Panc1 (cell line): ENCODE measurements around the gene EPHA7. TPM values are rescaled to one million over a fixed set of nuclear protein-coding genes. Genes with fewer than 3 reads are reported as not detected.

Experiments used
- ATAC-seq: fragments of 200-7000 bp; cut with Tn5 transposase; 2 replicates; pipeline ENCODE4 v1.9.1; 2020; ENCODE audit warnings: mild to moderate bottlenecking, moderate library complexity
- BruUV-seq: library from RNA; stranded (reverse); fragments of 400-500 nt; replicated peaks from 2 replicates; lab custom pipeline; 2021; lab: Mats Ljungman, UMichigan
- CTCF ChIA-PET: fragments of 300-600 bp; sonication (Branson Sonifier 250); formaldehyde crosslinking; loops from one replicate; lab custom pipeline; 2022; ENCODE audit warnings: antibody characterized with exemption; lab: Charles Lee
- POLR2A ChIA-PET: fragments of 300-600 bp; sonication (Branson Sonifier 250); formaldehyde crosslinking; loops from one replicate; lab custom pipeline; 2022; ENCODE audit warnings: antibody characterized with exemption; lab: Charles Lee
- DNase-seq: peaks from one replicate; pipeline ENCODE4 v3.0.0-alpha.2; 2010; ENCODE audit warnings: low read depth, low spot score
- H3K27ac ChIP-seq: 2 replicates; pipeline ENCODE4 v1.5.1; 2011; ENCODE audit warnings: mild to moderate bottlenecking, low read length, inconsistent platforms
- H3K27me3 ChIP-seq: fragments of 200-500 bp; sonication (Bioruptor generic); 2 replicates; pipeline ENCODE4 v1.6.0; 2014; ENCODE audit warnings: low read length, inconsistent platforms; ENCODE audit not compliant: control insufficient read depth, insufficient read depth
- H3K36me3 ChIP-seq: fragments of 200-500 bp; sonication (Bioruptor generic); 2 replicates; pipeline ENCODE4 v1.5.1; 2014; ENCODE audit warnings: inconsistent platforms, mild to moderate bottlenecking, low read length, moderate library complexity; ENCODE audit not compliant: control insufficient read depth, insufficient read depth
- H3K4me1 ChIP-seq: 2 replicates; pipeline ENCODE4 v1.5.1; 2011; ENCODE audit warnings: inconsistent platforms, mild to moderate bottlenecking, low read length, moderate library complexity; ENCODE audit not compliant: control insufficient read depth, insufficient read depth
- H3K4me3 ChIP-seq, 2 experiments: 2 replicates each; pipeline ENCODE4 v1.5.1; 2011 to 2012; ENCODE audit warnings: low read depth in 2 of 2, low read length in 2 of 2, mild to moderate bottlenecking in 2 of 2, inconsistent platforms in 1 of 2, moderate library complexity in 1 of 2
- H3K9me3 ChIP-seq: fragments of 200-500 bp; sonication (Bioruptor generic); 2 replicates; pipeline ENCODE4 v1.5.1; 2014; ENCODE audit warnings: low read depth, mild to moderate bottlenecking, inconsistent platforms, low read length, moderate library complexity; ENCODE audit not compliant: control insufficient read depth, insufficient read depth
- CTCF ChIP-seq: fragments of 450-650 bp; IDR thresholded peaks from 2 replicates; pipeline ENCODE4 v1.5.1; 2017; ENCODE audit warnings: mild to moderate bottlenecking
- POLR2AphosphoS5 ChIP-seq: IDR thresholded peaks from 2 replicates; pipeline ENCODE4 v1.6.1; 2012; ENCODE audit warnings: mild to moderate bottlenecking, low read depth, low read length, moderate library complexity
- SIN3A ChIP-seq: IDR thresholded peaks from 2 replicates; pipeline ENCODE4 v1.6.1; 2012; ENCODE audit warnings: low read depth, mild to moderate bottlenecking, low read length, moderate library complexity, borderline replicate concordance; ENCODE audit not compliant: insufficient read depth
- TCF7L2 ChIP-seq: IDR thresholded peaks from 2 replicates; pipeline ENCODE4 v1.6.1; 2011; ENCODE audit warnings: mild to moderate bottlenecking, low read depth, low read length, inconsistent platforms
- in situ Hi-C: cut with HindIII; loops from 2 replicates; pipeline ENCODE4 v1.10.0; 2016; ENCODE audit warnings: low sequenced_read_pairs, low pct_unique_long_range_greater_than_20kb
- intact Hi-C: fragments of 100-400 bp; cut with micrococcal nuclease; formaldehyde crosslinking; loops from one replicate; pipeline ENCODE4 v1.10.0; 2022; ENCODE audit not compliant: unreplicated experiment
- total RNA-seq: library from RNA; stranded (reverse); gene quantifications from one replicate; pipeline ENCODE4 v1.2.1, GENCODE V29; 2021; ENCODE audit not compliant: unreplicated experiment
- TF ChIP-seq, protein P1 (sequence below), 2 experiments: IDR thresholded peaks; 2 replicates each; pipeline ENCODE4 v1.6.1; 2011 to 2012; ENCODE audit warnings: low read depth in 2 of 2, control low read depth in 1 of 2, low read length in 1 of 2, mild to moderate bottlenecking in 1 of 2, moderate library complexity in 1 of 2; ENCODE audit not compliant: insufficient read depth in 1 of 2

EPHA7 gene
- total RNA-seq, 1 experiment from 2014 or later: 8.6 TPM

DNA sequence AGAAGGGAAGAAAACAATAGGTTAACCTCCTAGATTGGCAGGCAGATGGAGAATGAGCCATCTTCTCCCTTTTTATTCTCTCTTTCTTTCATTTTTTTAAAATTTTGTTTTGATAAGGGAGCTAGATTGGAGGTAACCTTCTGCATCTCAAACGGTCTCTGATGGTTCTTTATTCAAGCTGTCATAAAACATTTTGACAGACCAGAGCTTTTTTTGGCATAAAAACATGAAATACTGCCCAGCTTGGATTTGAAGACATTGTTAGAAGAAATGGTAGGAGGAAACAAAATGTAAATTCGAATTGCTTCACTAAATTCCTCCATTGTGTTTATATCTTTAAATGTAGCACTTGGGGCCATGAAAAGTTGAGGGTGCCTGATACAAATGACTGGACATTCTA lies 158.5 kb downstream of the EPHA7 start:
- no TSS peak for BruUV-seq
- no peaks in the 10 kb centered on the region for H3K27me3 ChIP-seq
- DNase-seq: no peak
- ATAC-seq: no peak
- H3K27ac ChIP-seq: no peak overlapping the region
- ChIA-PET POLR2A (no interaction called here), CTCF (no interaction called here)
- H3K4me1 ChIP-seq: no peaks in the 10 kb centered on the region
- TF ChIP-seq TCF7L2: no peak
- TF ChIP-seq, protein P1, sequence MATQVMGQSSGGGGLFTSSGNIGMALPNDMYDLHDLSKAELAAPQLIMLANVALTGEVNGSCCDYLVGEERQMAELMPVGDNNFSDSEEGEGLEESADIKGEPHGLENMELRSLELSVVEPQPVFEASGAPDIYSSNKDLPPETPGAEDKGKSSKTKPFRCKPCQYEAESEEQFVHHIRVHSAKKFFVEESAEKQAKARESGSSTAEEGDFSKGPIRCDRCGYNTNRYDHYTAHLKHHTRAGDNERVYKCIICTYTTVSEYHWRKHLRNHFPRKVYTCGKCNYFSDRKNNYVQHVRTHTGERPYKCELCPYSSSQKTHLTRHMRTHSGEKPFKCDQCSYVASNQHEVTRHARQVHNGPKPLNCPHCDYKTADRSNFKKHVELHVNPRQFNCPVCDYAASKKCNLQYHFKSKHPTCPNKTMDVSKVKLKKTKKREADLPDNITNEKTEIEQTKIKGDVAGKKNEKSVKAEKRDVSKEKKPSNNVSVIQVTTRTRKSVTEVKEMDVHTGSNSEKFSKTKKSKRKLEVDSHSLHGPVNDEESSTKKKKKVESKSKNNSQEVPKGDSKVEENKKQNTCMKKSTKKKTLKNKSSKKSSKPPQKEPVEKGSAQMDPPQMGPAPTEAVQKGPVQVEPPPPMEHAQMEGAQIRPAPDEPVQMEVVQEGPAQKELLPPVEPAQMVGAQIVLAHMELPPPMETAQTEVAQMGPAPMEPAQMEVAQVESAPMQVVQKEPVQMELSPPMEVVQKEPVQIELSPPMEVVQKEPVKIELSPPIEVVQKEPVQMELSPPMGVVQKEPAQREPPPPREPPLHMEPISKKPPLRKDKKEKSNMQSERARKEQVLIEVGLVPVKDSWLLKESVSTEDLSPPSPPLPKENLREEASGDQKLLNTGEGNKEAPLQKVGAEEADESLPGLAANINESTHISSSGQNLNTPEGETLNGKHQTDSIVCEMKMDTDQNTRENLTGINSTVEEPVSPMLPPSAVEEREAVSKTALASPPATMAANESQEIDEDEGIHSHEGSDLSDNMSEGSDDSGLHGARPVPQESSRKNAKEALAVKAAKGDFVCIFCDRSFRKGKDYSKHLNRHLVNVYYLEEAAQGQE (IDR thresholded peaks at IDR 0.05; ENCODE audit: insufficient read depth in 1 of 2, low read depth in 2 of 2, low read length in 1 of 2): no peak
- no peak for TF ChIP-seq CTCF
- TF ChIP-seq SIN3A: no peak
- no peak for TF ChIP-seq POLR2AphosphoS5
- no peaks in the 10 kb centered on the region for H3K36me3 ChIP-seq
- H3K9me3 ChIP-seq: no peaks in the 10 kb centered on the region
- no peak overlapping the region for H3K4me3 ChIP-seq
- intact Hi-C loops: no loop called here
- in situ Hi-C loops: no loop called here

DNA sequence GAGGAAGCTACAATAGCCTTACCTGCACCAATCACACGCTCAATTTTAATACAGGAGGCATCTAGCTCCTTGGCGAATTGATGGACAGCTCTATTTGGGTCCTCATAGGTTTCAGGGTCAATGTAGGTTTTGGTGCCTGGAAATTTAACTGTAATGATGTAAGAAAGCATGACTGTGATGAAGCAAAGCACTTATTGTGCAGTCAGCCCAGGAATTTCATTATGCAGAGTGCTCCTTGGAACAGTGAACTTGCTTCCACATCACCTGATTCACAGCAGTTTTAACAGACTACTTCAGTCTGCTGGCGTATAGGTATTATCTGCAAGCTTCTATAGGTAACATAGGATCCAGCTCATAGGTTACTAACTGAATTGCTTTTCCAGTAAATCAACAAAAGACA lies 160.0 kb downstream of the EPHA7 start:
- ATAC-seq: no peak
- Histone ChIP-seq H3K36me3 (no peaks in the 10 kb centered on the region; the same call in 1 of the 2 replicates), H3K4me3 (no peak overlapping the region), H3K4me1 (no peaks in the 10 kb centered on the region), H3K27me3 (no peaks in the 10 kb centered on the region), H3K9me3 (no peaks in the 10 kb centered on the region), H3K27ac (no peak overlapping the region)
- in situ Hi-C loops: no loop called here
- DNase-seq: no peak
- CTCF ChIA-PET: no interaction called here
- TF ChIP-seq, protein P1 (IDR thresholded peaks at IDR 0.05; ENCODE audit: insufficient read depth in 1 of 2, low read depth in 2 of 2, low read length in 1 of 2): no peak
- TF ChIP-seq POLR2AphosphoS5 (no peak), CTCF (no peak), TCF7L2 (no peak), SIN3A (no peak)
- POLR2A ChIA-PET: no interaction called here
- intact Hi-C loops: no loop called here
- BruUV-seq: no TSS peak
